ENCODE data around the gene ALG12. TPM values are rescaled to one million over a fixed set of nuclear protein-coding genes. Genes with fewer than 3 reads are reported as not detected.
A peak's percentile ranks its signal among the peaks of the same experiment; 100 is the strongest.

ALG12 gene
- total RNA-seq, 1 donor from 2014 or later: 25.9 TPM

DNA sequence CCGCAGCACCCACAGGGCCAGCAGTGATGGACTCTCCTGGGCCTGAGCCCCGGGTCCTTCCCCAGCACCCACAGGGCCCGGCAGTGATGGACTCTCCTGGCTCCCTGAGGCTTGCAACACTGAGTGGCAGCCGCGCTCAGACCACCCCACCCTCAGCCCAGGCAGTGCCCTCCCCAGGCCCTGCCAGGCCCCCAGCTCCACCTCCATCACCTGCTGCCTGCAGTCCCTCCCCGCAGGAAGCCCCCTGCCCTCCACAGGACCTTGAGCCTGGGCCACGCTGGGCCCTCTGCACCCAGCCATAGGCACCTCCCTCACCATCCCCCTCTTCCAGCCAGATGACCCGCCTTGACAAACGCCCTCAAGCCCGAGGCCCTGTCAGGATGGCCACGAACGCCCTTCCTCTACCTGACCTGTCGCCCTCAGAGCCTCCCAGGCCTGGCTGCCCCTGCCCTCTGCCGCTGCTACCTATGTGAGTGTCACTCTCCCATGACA, 11.4 kb downstream of the ALG12 start:
- ATAC-seq (peak; percentile 25 to 31), DNase-seq (no peak)
- no peak overlapping the region for H3K27ac ChIP-seq
- no peak for TF ChIP-seq CTCF (IDR thresholded peaks at IDR 0.05)
- H3K9me3 ChIP-seq: no peaks in the 10 kb centered on the region
- intact Hi-C loops (cut with DNase I): no loop called here
- no peak overlapping the region for H3K4me3 ChIP-seq
- H3K36me3 ChIP-seq: peaks cover 82% of the 10 kb centered on the region
- H3K4me1 ChIP-seq: no peaks in the 10 kb centered on the region
- no peaks in the 10 kb centered on the region for H3K27me3 ChIP-seq (ENCODE audit: low read depth)

DNA sequence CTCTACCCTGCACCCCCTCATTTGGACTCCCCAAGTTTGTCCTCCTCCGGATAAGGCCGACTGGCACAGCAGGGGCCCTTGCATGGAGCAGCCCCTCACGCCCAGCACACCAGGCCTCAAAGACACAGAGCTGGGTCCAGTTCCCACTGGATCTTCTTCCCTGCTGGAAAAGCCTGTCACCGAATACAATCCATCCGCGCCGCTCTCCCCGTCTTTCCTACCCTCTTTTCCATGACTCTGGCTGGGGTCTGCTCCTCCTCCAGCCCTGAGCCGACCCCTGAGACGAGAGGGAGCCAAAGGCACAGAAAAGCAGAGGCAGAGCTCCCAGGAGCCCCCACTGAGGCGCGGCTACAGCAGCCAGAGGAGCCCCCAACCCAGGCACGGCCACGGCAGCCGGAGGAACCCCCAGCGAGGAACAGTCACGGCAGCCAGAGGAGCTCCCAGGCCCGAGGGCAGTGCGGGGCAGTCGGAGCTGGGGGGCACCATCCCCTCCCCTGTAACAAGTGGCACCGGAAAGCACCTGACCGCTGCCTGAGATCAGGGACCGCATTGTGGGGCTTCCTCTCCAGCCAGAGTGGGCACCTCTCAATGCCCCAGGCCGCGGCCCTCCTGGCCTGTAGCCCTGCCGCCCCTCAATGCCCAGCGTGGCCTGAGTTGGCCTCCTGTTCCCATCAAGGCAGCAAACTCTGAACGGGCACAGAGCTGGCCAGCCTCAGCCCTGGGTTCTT, 12.0 kb downstream of the ALG12 start:
- Histone ChIP-seq H3K4me3 (no peak overlapping the region), H3K27me3 (ENCODE audit: low read depth) (no peaks in the 10 kb centered on the region), H3K4me1 (no peaks in the 10 kb centered on the region), H3K9me3 (no peaks in the 10 kb centered on the region), H3K27ac (no peak overlapping the region), H3K36me3 (peaks cover 87% of the 10 kb centered on the region)
- peak in 1 of 2 donors; percentile 9 for ATAC-seq
- TF ChIP-seq CTCF (IDR thresholded peaks at IDR 0.05): no peak
- intact Hi-C loops (cut with DNase I): no loop called here
- DNase-seq: no peak

DNA sequence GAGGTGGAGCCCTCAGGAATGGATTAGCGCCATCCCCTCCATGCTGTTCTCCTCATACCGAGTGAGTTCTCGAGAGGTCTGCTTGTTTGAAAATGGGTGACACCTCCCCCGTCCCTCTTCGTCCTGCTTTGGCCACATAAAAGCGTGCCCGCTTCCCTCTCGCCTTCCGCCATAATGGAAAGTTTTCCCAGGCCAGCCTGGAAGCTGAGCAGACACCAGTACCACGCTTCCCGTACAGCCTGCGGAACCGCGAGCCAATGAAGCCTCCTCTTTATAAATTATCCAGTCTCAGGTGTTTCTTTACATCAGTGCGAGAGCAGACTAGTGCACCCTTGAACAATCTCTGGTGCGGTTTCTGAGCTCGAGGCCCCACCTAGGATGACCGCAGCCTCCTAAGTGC, 12.8 kb downstream of the ALG12 start:
- TF ChIP-seq CTCF (IDR thresholded peaks at IDR 0.05): no peak
- H3K4me3 ChIP-seq: no peak overlapping the region
- no peaks in the 10 kb centered on the region for H3K9me3 ChIP-seq
- intact Hi-C loops (cut with DNase I): no loop called here
- H3K4me1 ChIP-seq: no peaks in the 10 kb centered on the region
- H3K27ac ChIP-seq: no peak overlapping the region
- ATAC-seq: no peak
- no peak for DNase-seq
- no peaks in the 10 kb centered on the region for H3K27me3 ChIP-seq (ENCODE audit: low read depth)
- peaks cover 93% of the 10 kb centered on the region for H3K36me3 ChIP-seq

DNA sequence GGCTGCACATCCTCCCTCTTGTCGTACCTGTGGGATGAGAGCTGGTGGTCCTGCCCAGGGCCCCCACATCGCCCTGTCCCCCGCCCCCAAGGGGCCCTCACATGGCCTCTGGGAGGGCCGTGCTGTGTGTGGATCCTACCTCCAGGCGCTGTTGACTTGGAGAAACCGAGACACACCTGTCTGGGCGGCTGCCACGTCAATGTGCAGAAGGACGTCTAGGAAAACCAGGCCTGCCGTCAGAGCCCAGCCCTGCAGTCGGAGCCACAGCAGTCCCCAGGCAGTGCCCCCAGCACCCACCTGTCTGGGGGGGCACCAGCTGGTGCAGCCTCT, 14.2 kb downstream of the ALG12 start:
- DNase-seq (no peak), ATAC-seq (no peak)
- Histone ChIP-seq H3K4me3 (no peak overlapping the region), H3K27me3 (ENCODE audit: low read depth) (no peaks in the 10 kb centered on the region), H3K27ac (no peak overlapping the region), H3K36me3 (peaks cover 79% of the 10 kb centered on the region), H3K9me3 (no peaks in the 10 kb centered on the region), H3K4me1 (no peaks in the 10 kb centered on the region)
- intact Hi-C loops (cut with DNase I): no loop called here
- TF ChIP-seq CTCF (IDR thresholded peaks at IDR 0.05): no peak

DNA sequence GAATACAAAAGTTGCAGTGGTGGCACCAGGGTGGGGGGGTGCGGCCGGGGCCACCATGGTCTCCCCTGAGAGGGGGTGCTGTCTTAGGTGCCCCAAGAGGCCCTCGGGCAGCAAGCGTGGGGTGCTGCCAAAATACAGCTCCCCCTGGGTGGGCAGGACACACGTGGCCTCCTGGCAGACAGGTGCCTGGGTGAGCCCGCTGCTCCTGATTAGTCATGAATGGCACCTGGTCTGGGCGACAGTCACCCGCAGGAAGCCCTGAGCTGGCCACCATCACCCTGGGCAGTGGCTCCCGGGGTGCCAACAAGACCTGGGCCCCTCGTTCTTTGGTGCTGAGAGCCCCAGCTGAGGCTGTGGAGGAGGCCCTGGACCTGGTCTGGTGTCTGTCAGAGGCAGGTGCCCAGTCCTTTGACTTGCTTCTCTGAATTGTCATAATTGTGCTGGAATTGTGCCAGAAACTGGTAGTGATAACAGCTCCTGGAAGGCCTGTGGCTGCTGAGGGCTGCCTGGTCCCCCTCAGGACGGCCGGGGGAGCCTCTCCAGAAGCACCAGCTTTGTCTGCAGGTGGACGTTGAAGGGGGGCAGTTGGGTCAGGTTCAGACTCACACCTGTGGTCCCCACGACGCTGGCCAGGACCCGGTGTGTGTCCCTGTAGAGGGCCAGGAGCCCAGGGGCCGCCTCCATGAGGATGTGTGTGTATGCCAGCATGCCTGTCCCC, 14.8 kb downstream of the ALG12 start:
- ATAC-seq (no peak), DNase-seq (no peak)
- H3K4me1 ChIP-seq: no peaks in the 10 kb centered on the region
- H3K4me3 ChIP-seq: no peak overlapping the region
- H3K9me3 ChIP-seq: no peaks in the 10 kb centered on the region
- no peak overlapping the region for H3K27ac ChIP-seq
- intact Hi-C loops (cut with DNase I): no loop called here
- TF ChIP-seq CTCF (IDR thresholded peaks at IDR 0.05): no peak
- H3K27me3 ChIP-seq (ENCODE audit: low read depth): no peaks in the 10 kb centered on the region
- peaks cover 73% of the 10 kb centered on the region for H3K36me3 ChIP-seq

Data from lower lobe of right lung (tissue), 2 donors.